ENCODE data around the gene ERP29. TPM values are rescaled to one million over a fixed set of nuclear protein-coding genes. Genes with fewer than 3 reads are reported as not detected.

Gene ERP29
- polyA plus RNA-seq, 3 donors, result 158 to 207 (median 170) TPM

DNA sequence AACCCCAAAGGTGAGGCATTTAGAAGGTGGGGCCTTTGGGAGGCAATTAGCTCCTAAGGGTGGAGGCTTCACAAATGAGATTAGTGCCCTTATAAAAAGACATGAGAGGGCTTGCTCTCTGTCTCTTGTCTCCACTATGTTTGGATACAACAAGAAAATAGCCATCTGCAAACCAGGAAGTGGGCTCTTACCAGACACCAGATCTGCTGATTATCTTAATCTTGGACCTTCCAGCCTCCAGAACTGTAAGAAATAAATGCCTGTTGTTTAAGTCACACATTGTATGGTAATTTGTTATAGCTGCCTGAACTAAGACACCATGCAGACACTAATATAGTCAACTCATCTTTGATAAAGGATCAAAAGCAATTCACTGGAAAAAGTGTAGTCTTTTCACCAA lies 34.7 kb upstream of the ERP29 start:
- Mint-ChIP-seq H3K36me3 (no peaks in the 10 kb centered on the region), H3K4me3 (no peak overlapping the region), H3K4me1 (peaks cover 3% of the 10 kb centered on the region), H3K27me3 (ENCODE audit: low read depth in 3 of 3) (peaks cover 0 to 2% (median 0%) of the 10 kb centered on the region in 3 donors), H3K27ac (no peak overlapping the region), H3K9me3 (peaks cover 0 to 1% (median 0%) of the 10 kb centered on the region in 7 donors)
- H3K9ac ChIP-seq (ENCODE audit: insufficient read depth, low read length, poor library complexity, severe bottlenecking), result no peak overlapping the region
- no peak overlapping the region for H2AFZ ChIP-seq (ENCODE audit: insufficient read depth, low read depth, low read length, poor library complexity, severe bottlenecking)
- no peak overlapping the region for H3K4me2 ChIP-seq (replicated peaks; ENCODE audit: extremely low read depth, low read length, poor library complexity, severe bottlenecking)
- H4K20me1 ChIP-seq (ENCODE audit: insufficient read depth, low read length), result no peaks in the 10 kb centered on the region
- intact Hi-C loops (cut with micrococcal nuclease), result no loop called here
- H3K27ac ChIP-seq (ENCODE audit: low read depth in 1 of 2, low read length in 2 of 2), result no peak overlapping the region
- H3K36me3 ChIP-seq (replicated peaks in 1 of 2; ENCODE audit: control insufficient read depth in 1 of 2, insufficient read depth in 2 of 2, low read length in 2 of 2), result no peaks in the 10 kb centered on the region
- no peaks in the 10 kb centered on the region for H3K4me1 ChIP-seq (ENCODE audit: control insufficient read depth in 1 of 2, insufficient read depth in 2 of 2, low read length in 2 of 2)
- no peaks in the 10 kb centered on the region for H3K27me3 ChIP-seq (ENCODE audit: control insufficient read depth in 2 of 2, insufficient read depth in 2 of 2, low read length in 2 of 2)
- H3K79me2 ChIP-seq (ENCODE audit: insufficient read depth, low read length), result no peaks in the 10 kb centered on the region
- H3K9me3 ChIP-seq (replicated peaks in 1 of 2; ENCODE audit: control insufficient read depth in 1 of 2, insufficient read depth in 1 of 2, low read length in 2 of 2), result no peaks in the 10 kb centered on the region
- no peak overlapping the region for H3K4me3 ChIP-seq (replicated peaks in 1 of 3; ENCODE audit: low read depth in 2 of 3, low read length in 3 of 3)
- TF ChIP-seq, protein P1, sequence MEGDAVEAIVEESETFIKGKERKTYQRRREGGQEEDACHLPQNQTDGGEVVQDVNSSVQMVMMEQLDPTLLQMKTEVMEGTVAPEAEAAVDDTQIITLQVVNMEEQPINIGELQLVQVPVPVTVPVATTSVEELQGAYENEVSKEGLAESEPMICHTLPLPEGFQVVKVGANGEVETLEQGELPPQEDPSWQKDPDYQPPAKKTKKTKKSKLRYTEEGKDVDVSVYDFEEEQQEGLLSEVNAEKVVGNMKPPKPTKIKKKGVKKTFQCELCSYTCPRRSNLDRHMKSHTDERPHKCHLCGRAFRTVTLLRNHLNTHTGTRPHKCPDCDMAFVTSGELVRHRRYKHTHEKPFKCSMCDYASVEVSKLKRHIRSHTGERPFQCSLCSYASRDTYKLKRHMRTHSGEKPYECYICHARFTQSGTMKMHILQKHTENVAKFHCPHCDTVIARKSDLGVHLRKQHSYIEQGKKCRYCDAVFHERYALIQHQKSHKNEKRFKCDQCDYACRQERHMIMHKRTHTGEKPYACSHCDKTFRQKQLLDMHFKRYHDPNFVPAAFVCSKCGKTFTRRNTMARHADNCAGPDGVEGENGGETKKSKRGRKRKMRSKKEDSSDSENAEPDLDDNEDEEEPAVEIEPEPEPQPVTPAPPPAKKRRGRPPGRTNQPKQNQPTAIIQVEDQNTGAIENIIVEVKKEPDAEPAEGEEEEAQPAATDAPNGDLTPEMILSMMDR (IDR thresholded peaks at IDR 0.05), result no peak
- DNase-seq, result no peak

DNA sequence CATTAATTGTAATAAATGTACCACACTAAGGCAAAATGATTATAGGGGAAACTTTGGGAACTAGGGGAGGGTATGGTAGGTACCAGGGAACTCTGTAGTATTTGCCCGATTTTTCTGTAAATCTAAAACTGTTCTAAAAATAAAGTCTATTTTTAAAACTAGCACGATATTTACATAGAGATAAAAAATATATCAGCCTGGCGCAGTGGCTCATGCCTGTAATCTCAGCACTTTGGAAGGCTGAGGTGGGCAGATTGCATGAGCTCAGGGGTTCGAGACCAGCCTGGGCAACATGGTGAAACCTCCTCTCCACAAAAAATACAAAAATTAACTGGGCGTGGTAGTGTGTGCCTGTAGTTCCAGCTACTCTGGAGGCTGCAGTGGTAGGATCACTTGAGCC lies 32.6 kb upstream of the ERP29 start:
- DNase-seq, result no peak
- no peak overlapping the region for H2AFZ ChIP-seq (ENCODE audit: insufficient read depth, low read depth, low read length, poor library complexity, severe bottlenecking)
- TF ChIP-seq, protein P1 (IDR thresholded peaks at IDR 0.05), result no peak
- H3K4me1 Mint-ChIP-seq, result peaks cover 3% of the 10 kb centered on the region
- H3K4me3 Mint-ChIP-seq, result no peak overlapping the region
- WGBS (ENCODE audit: insufficient coverage), result no CpG with 5 or more reads among the region's 5 CpGs
- H3K36me3 Mint-ChIP-seq, result no peaks in the 10 kb centered on the region
- H3K27me3 Mint-ChIP-seq (ENCODE audit: low read depth in 3 of 3), result peaks cover 0 to 2% (median 0%) of the 10 kb centered on the region in 3 donors
- H3K4me1 ChIP-seq (ENCODE audit: control insufficient read depth in 1 of 2, insufficient read depth in 2 of 2, low read length in 2 of 2), result no peaks in the 10 kb centered on the region
- H3K9me3 Mint-ChIP-seq, result peaks cover 0 to 1% (median 0%) of the 10 kb centered on the region in 7 donors
- no peaks in the 10 kb centered on the region for H3K36me3 ChIP-seq (replicated peaks in 1 of 2; ENCODE audit: control insufficient read depth in 1 of 2, insufficient read depth in 2 of 2, low read length in 2 of 2)
- H3K27ac Mint-ChIP-seq, result no peak overlapping the region
- no peak overlapping the region for H3K4me3 ChIP-seq (replicated peaks in 1 of 3; ENCODE audit: low read depth in 2 of 3, low read length in 3 of 3)
- H3K9ac ChIP-seq (ENCODE audit: insufficient read depth, low read length, poor library complexity, severe bottlenecking), result no peak overlapping the region
- no peak overlapping the region for H3K27ac ChIP-seq (ENCODE audit: low read depth in 1 of 2, low read length in 2 of 2)
- H4K20me1 ChIP-seq (ENCODE audit: insufficient read depth, low read length), result no peaks in the 10 kb centered on the region
- intact Hi-C loops (cut with micrococcal nuclease), result no loop called here
- H3K27me3 ChIP-seq (ENCODE audit: control insufficient read depth in 2 of 2, insufficient read depth in 2 of 2, low read length in 2 of 2), result no peaks in the 10 kb centered on the region
- H3K4me2 ChIP-seq (replicated peaks; ENCODE audit: extremely low read depth, low read length, poor library complexity, severe bottlenecking), result no peak overlapping the region
- no peaks in the 10 kb centered on the region for H3K9me3 ChIP-seq (replicated peaks in 1 of 2; ENCODE audit: control insufficient read depth in 1 of 2, insufficient read depth in 1 of 2, low read length in 2 of 2)
- no peaks in the 10 kb centered on the region for H3K79me2 ChIP-seq (ENCODE audit: insufficient read depth, low read length)

Measured in CD14-positive monocyte (primary cell).